Stimulated activated CD4-positive, alpha-beta T cell treated with anti-CD3 and anti-CD28 coated beads, Interleukin-15, amount 100 ng/mL, for 24 hours (primary cell): Measurements from ENCODE around the gene PTBP1.

Source experiments
- DNase-seq: peaks from one replicate; pipeline ENCODE4 v3.0.0-alpha.2; 2020

Gene PTBP1

GRCh38 chr19:858868-859843 lies 61.9 kb downstream of the PTBP1 start, which contains the start of gene CFD:
TSS of gene CFD (plus strand) at chr19:859664. CDS start at chr19:859690, 26 bp downstream.
- DNase-seq = no peak

- DNase-seq = no peak
Observed at GRCh38 chr19:861141-861755, 64.0 kb downstream of the PTBP1 start.
